ENCODE data around the gene THOC2. TPM values are rescaled to one million over a fixed set of nuclear protein-coding genes. Genes with fewer than 3 reads are reported as not detected.
"Not testable (repeated sequence)": the region's sequence is repeated elsewhere in the genome, so short reads cannot be mapped to it uniquely, and the experiment has no call there.

THOC2 gene
- total and polyA plus RNA-seq, 2 of the 8 experiments (the other 6 are each of a cell fraction or from before 2014, with no cell fraction given), result 32.7 to 68.8 TPM

DNA sequence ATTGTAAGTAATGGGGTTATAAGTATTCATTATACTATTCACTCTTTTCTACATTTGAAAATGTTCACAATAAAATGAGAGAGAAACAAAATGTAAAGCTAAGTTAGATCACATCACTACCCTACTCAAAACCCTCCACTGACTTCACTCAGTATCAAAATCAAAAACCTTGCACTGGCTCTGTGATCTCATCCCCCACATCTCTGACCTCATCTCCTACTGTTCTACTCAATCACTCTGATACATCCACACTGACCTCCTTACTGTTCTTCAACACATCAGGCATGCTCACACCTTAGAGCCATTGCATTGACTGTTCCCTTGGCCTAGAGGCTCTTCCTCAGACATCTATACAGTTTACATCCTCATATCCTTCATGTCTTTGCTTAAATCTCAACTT is 50.7 kb downstream of the THOC2 start (continued):
- TF ChIP-seq, protein P1, sequence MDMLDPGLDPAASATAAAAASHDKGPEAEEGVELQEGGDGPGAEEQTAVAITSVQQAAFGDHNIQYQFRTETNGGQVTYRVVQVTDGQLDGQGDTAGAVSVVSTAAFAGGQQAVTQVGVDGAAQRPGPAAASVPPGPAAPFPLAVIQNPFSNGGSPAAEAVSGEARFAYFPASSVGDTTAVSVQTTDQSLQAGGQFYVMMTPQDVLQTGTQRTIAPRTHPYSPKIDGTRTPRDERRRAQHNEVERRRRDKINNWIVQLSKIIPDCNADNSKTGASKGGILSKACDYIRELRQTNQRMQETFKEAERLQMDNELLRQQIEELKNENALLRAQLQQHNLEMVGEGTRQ (IDR thresholded peaks at IDR 0.05; ENCODE audit: low read length), result no peak

DNA sequence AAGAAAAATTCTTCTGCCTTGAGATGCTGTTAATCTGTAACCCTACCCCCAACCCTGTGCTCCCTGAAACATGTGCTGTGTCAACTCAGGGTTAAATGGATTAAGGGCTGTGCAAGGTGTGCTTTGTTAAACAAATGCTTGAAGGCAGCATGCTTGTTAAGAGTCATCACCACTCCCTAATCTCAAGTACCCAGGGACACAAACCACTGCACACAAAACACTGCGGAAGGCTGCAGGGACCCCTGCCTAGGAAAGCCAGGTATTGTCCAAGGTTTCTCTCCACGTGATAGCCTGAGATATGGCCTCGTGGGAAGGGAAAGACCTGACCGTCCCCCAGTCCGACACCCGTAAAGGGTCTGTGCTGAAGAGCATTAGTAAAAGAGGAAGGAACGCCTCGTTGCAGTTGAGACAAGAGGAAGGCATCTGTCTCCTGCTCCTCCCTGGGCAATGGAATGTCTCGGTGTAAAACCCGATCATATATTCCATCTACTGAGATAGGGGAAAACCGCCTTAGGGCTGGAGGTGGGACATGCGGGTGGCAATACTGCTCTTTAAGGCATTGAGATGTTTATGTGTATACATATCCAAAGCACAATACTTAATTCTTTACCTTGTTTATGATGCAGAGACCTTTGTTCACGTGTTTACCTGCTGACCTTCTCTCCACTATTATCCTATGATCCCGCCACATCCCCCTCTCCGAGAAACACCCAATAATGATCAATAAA is 53.0 kb downstream of the THOC2 start:
- H3K27me3 ChIP-seq (replicated peaks in 1 of 4; ENCODE audit: control insufficient read depth in 3 of 4, extremely low read depth in 1 of 4, insufficient read depth in 3 of 4, low read length in 3 of 4); H3K79me2 ChIP-seq (ENCODE audit: control insufficient read depth in 1 of 2, insufficient read depth in 2 of 2, low read length in 2 of 2); H3K4me1 ChIP-seq (replicated peaks in 1 of 4; ENCODE audit: control insufficient read depth in 3 of 4, insufficient read depth in 4 of 4, low read length in 3 of 4); H2BK120ac ChIP-seq (replicated peaks; ENCODE audit: low read depth, low read length); H3K79me1 ChIP-seq (ENCODE audit: low read depth, low read length); FAIRE-seq; H4K20me1 ChIP-seq (replicated peaks in 1 of 2; ENCODE audit: control insufficient read depth in 1 of 2, insufficient read depth in 2 of 2, low read length in 2 of 2); H3K4ac ChIP-seq (replicated peaks; ENCODE audit: insufficient read length, low read depth, low read length); H3K4me3 ChIP-seq (ENCODE audit: extremely low read depth in 1 of 4, insufficient read depth in 2 of 4, low read depth in 3 of 4, low read length in 4 of 4); H3K18ac ChIP-seq (ENCODE audit: extremely low read depth, low read length); CTCF ChIA-PET (ENCODE audit: partially characterized antibody); H3K9me3 ChIP-seq (ENCODE audit: insufficient read depth in 2 of 2, low read depth in 1 of 2, low read length in 1 of 2); H2AFZ ChIP-seq (ENCODE audit: low read length); H3K36me3 ChIP-seq (ENCODE audit: control insufficient read depth in 2 of 4, insufficient read depth in 4 of 4, low read length in 3 of 4); H2AK5ac ChIP-seq (ENCODE audit: low read depth, low read length); H3K23me2 ChIP-seq (ENCODE audit: low read depth, low read length); H3K4me2 ChIP-seq (ENCODE audit: insufficient read depth in 1 of 2, low read depth in 2 of 2, low read length in 2 of 2); H2BK15ac ChIP-seq (ENCODE audit: low read length); H4K91ac ChIP-seq (replicated peaks; ENCODE audit: insufficient read length, low read length); H2BK5ac ChIP-seq (ENCODE audit: low read depth, low read length); H3K27ac ChIP-seq (ENCODE audit: low read depth, low read length); H3K14ac ChIP-seq (ENCODE audit: insufficient read length); H4K8ac ChIP-seq (ENCODE audit: extremely low read depth, insufficient read depth, low read length); H2BK20ac ChIP-seq (ENCODE audit: low read length); H4K5ac ChIP-seq (ENCODE audit: insufficient read length, low read depth, low read length); H3K56ac ChIP-seq (replicated peaks; ENCODE audit: insufficient read length, low read depth, low read length); POLR2A ChIA-PET (ENCODE audit: partially characterized antibody); H3K9ac ChIP-seq (replicated peaks in 1 of 4; ENCODE audit: extremely low read depth in 1 of 4, low read depth in 3 of 4, low read length in 3 of 4); DNase-seq (ENCODE audit: low read depth in 1 of 2, low spot score in 2 of 2); H3K23ac ChIP-seq (ENCODE audit: insufficient read length); H2BK12ac ChIP-seq (ENCODE audit: low read depth, low read length): not testable (repeated sequence)
- WGBS, 2 experiments (ENCODE audit: extremely low coverage in 1 of 2, insufficient coverage in 1 of 2, insufficient read length in 1 of 2, insufficient replicate concordance in 2 of 2, low coverage in 1 of 2, low lambda C conversion rate in 2 of 2, missing lambda C conversion rate in 1 of 2), result 92% methylated on average over 8 of the region's 15 CpGs; no CpG with 5 or more reads in 1 of the 2 experiments
